ENCODE results near the gene DLGAP1.

DNA sequence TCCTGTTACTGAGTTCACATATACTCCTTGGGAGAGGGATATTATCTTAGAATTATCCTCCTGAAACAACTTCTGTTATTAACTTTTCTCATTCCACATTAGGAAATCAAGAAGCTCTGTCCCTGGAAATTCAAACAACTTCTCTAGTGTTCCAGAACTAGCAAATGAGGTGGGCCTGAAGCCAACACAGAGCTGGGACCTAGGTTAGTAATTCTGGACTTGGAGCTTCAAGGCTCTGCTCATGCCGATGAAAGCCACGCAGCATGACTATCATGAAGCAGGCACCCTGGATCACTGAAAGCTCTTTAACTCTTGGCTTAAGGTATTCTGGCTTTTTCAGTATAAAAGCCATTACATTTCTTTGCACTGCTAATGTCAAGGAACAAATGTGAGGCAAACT is 762.4 kb downstream of the DLGAP1 start:
- TF ChIP-seq CTCF (IDR thresholded peaks at IDR 0.05) (no peak), EZH2 (IDR thresholded peaks at IDR 0.05; ENCODE audit: borderline replicate concordance, insufficient read depth, low read depth, low read length, poor library complexity, severe bottlenecking) (no peak)
